Keratinocyte (primary cell): ENCODE results near the gene TOM1L2. TPM values are rescaled to one million over a fixed set of nuclear protein-coding genes. Genes with fewer than 3 reads are reported as not detected.

Experiments used
- DNase-seq: peaks from one replicate; pipeline ENCODE4 v3.0.0-alpha.2; 2011; ENCODE audit warnings: low read depth, missing footprints, low spot score
- FAIRE-seq: peaks from 2 replicates; lab custom pipeline; 2011; peaks lifted over from hg19 to GRCh38; lab: Jason Lieb, UNC
- H2AFZ ChIP-seq: 2 replicates; pipeline ENCODE4 v1.6.0; 2012; ENCODE audit warnings: low read length, control low read depth, inconsistent platforms; ENCODE audit not compliant: control insufficient read depth
- H3K27ac ChIP-seq: 2 replicates; pipeline ENCODE4 v1.5.1; 2011; ENCODE audit warnings: low read length; ENCODE audit not compliant: control insufficient read depth, insufficient read depth
- H3K27me3 ChIP-seq: 3 replicates; pipeline ENCODE4 v1.6.0; 2011; ENCODE audit warnings: low read length; ENCODE audit not compliant: control insufficient read depth, insufficient read depth; ENCODE audit errors: extremely low read depth
- H3K36me3 ChIP-seq, 2 experiments: 2 replicates in 1 of 2; 3 replicates in 1 of 2; pipeline ENCODE4 v1.5.1; 2011; ENCODE audit warnings: low read length in 2 of 2, mild to moderate bottlenecking in 1 of 2; ENCODE audit not compliant: control insufficient read depth in 2 of 2, insufficient read depth in 2 of 2; ENCODE audit errors: extremely low read depth in 1 of 2
- H3K4me1 ChIP-seq: 3 replicates; pipeline ENCODE4 v1.5.1; 2011; ENCODE audit warnings: low read length; ENCODE audit not compliant: control insufficient read depth, insufficient read depth; ENCODE audit errors: extremely low read depth
- H3K4me2 ChIP-seq: 3 replicates; pipeline ENCODE4 v1.6.0; 2011; ENCODE audit warnings: low read depth, low read length; ENCODE audit not compliant: control insufficient read depth, insufficient read depth; ENCODE audit errors: extremely low read depth
- H3K4me3 ChIP-seq, 3 experiments: fragments of 200-600 bp in 1 of 3; sonication (generic) in 1 of 3; 2 replicates in 2 of 3; 3 replicates in 1 of 3; pipeline ENCODE4 v1.5.1; 2011 to 2016; ENCODE audit warnings: low read length in 3 of 3, mild to moderate bottlenecking in 3 of 3, control low read depth in 2 of 3, inconsistent platforms in 1 of 3, low read depth in 1 of 3, mixed read lengths in 1 of 3, mixed run types in 1 of 3, moderate library complexity in 1 of 3; ENCODE audit not compliant: control insufficient read depth in 2 of 3, insufficient read depth in 2 of 3; ENCODE audit errors: extremely low read depth in 1 of 3
- H3K79me2 ChIP-seq: 2 replicates; pipeline ENCODE4 v1.6.0; 2012; ENCODE audit warnings: low read length; ENCODE audit not compliant: control insufficient read depth, insufficient read depth
- H3K9ac ChIP-seq: 3 replicates; pipeline ENCODE4 v1.6.0; 2011; ENCODE audit warnings: low read length; ENCODE audit not compliant: control insufficient read depth, insufficient read depth; ENCODE audit errors: extremely low read depth
- H3K9me1 ChIP-seq: 3 replicates; pipeline ENCODE4 v1.6.0; 2011; ENCODE audit warnings: low read length; ENCODE audit not compliant: control insufficient read depth, insufficient read depth; ENCODE audit errors: extremely low read depth
- H3K9me3 ChIP-seq: 2 replicates; pipeline ENCODE4 v1.5.1; 2012; ENCODE audit warnings: low read depth, low read length; ENCODE audit not compliant: control insufficient read depth
- H4K20me1 ChIP-seq: 3 replicates; pipeline ENCODE4 v1.6.0; 2011; ENCODE audit warnings: low read length; ENCODE audit not compliant: control insufficient read depth, insufficient read depth; ENCODE audit errors: extremely low read depth
- CTCF ChIP-seq, 3 experiments: IDR thresholded peaks in 1 of 3; conservative IDR thresholded peaks in 1 of 3; optimal IDR thresholded peaks in 1 of 3; 2 replicates in 2 of 3; 3 replicates in 1 of 3; pipeline versions ENCODE3 to v1.5.1; 2011; ENCODE audit warnings: low read length in 3 of 3, mild to moderate bottlenecking in 3 of 3, moderate library complexity in 2 of 3, control low read depth in 1 of 3, inconsistent platforms in 1 of 3; ENCODE audit not compliant: insufficient read depth in 2 of 3; ENCODE audit errors: extremely low read depth in 1 of 3
- EZH2 ChIP-seq: IDR thresholded peaks from one replicate; pipeline ENCODE4 v1.6.1; 2012; ENCODE audit warnings: inconsistent platforms, mild to moderate bottlenecking, low read length, moderate library complexity
- dilution Hi-C: fragments of 300-500 bp; cut with MboI; formaldehyde crosslinking; loops from one replicate; pipeline ENCODE4 v1.7.0; 2020; ENCODE audit warnings: low sequenced_read_pairs; ENCODE audit not compliant: extremely low pct_ligation_motif_present
- polyA plus RNA-seq, 5 experiments: library from polyadenylated mRNA; depleted of rRNA in 3 of 5; stranded (reverse) in 3 of 5; stranded (forward) in 1 of 5; unstranded in 1 of 5; fragments of >200 nt; gene quantifications; 1 replicate in 1 of 5; 2 replicates in 3 of 5; 3 replicates in 1 of 5; pipeline versions ENCODE4 v1.2.1 to v1.2.3, GENCODE V29; 2011 to 2012; ENCODE audit warnings: missing spikeins in 2 of 5, low read depth in 1 of 5, low replicate concordance in 1 of 5

TOM1L2 gene
- polyA plus RNA-seq, 1 donor (not counting 4 experiments of a cell fraction or from before 2014, with no cell fraction given) = 36.3 TPM

DNA sequence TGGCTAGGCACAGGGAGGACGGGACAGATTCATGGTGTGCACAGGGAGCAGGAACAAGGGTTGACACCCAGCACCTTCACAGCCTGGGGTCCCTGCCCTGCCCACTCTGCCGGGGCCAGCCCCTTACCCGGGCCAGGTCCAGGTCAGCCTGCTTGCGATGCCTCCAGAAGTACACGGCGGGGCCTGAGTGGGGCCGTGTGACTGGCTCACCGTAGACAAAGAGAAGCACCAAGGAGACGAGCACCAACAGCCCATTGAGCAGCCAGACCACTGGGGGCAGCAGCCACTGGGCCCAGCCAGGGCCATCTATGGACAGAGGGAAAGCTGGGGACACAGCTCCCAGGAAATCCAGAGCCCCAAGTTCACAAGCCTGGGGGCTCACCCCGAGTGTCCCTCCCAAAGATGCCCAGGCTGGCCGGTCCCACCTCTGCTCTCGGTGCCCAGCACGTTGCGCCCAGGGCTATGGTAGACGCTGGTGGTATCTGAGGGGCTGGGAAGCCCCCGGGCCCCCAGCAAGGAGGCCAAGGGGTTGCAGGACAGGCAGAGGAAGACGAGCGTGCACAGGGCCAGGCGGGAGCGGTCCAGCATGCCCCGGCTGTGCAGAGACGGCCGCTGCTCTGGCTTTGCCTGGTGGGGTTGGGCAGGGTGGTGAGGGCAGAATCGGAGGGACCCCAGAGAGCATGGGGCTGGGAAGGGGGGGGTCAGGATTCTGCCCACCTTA is 155.2 kb downstream of the TOM1L2 start:
- H3K4me1 ChIP-seq = peaks cover 23% of the 10 kb centered on the region
- no peak overlapping the region for H3K4me2 ChIP-seq
- H3K9me1 ChIP-seq = no peaks in the 10 kb centered on the region
- no peak overlapping the region for H3K9ac ChIP-seq
- no peak overlapping the region for H3K27ac ChIP-seq
- no peaks in the 10 kb centered on the region for H3K27me3 ChIP-seq
- H3K4me3 ChIP-seq = no peak overlapping the region
- dilution Hi-C loops = no loop called here
- no peak overlapping the region for H2AFZ ChIP-seq
- DNase-seq (no peak), FAIRE-seq (no peak)
- H3K79me2 ChIP-seq = peaks cover 27% of the 10 kb centered on the region
- no peaks in the 10 kb centered on the region for H3K9me3 ChIP-seq
- peaks cover 52 to 57% of the 10 kb centered on the region in 2 experiments for H3K36me3 ChIP-seq
- TF ChIP-seq EZH2 (no peak), CTCF (optimal IDR thresholded peaks at IDR 0.05 in 1 of 3, IDR thresholded peaks at IDR 0.05 in 1 of 3, conservative IDR thresholded peaks at IDR 0.05 in 1 of 3; ENCODE audit: extremely low read depth in 1 of 3, insufficient read depth in 2 of 3, low read length in 3 of 3) (no peak)
- H4K20me1 ChIP-seq = peaks cover 31% of the 10 kb centered on the region

DNA sequence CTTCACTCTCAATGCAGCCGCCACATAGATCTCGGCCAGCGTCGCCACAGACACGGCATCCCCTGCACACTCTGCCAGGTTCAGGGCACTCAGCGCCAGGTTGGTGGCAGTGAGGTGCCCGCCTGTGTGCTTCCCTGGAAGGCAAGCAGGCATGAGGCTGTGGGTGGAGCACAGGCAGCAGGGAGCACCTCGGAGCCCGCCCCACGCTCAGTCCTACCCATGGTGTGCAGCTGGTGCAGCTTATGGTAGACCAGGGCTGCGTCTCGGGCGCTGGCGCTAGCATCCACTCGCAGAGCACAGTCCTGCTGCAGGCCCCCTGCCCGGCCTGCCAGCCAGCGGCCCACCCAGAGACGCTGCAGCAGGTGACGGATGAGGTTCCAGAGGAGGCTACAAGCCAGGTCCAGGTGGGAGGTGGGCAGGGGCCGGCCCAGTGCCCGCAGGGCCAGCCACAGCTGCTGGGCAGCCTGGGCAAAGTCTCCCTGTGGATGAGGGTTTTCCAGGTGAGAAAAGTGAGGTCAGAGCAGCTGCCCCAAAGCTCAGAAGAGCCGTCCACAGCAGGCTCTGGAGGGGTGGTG is 155.9 kb downstream of the TOM1L2 start:
- Histone ChIP-seq H3K9ac (no peak overlapping the region), H3K4me2 (no peak overlapping the region), H3K27ac (no peak overlapping the region), H3K36me3 (peaks cover 54 to 58% of the 10 kb centered on the region in 2 experiments), H2AFZ (no peak overlapping the region), H3K4me1 (peaks cover 19% of the 10 kb centered on the region), H3K27me3 (no peaks in the 10 kb centered on the region), H3K9me3 (no peaks in the 10 kb centered on the region), H4K20me1 (peaks cover 28% of the 10 kb centered on the region), H3K79me2 (peaks cover 20% of the 10 kb centered on the region), H3K4me3 (no peak overlapping the region), H3K9me1 (no peaks in the 10 kb centered on the region)
- TF ChIP-seq CTCF (optimal IDR thresholded peaks at IDR 0.05 in 1 of 3, IDR thresholded peaks at IDR 0.05 in 1 of 3, conservative IDR thresholded peaks at IDR 0.05 in 1 of 3; ENCODE audit: extremely low read depth in 1 of 3, insufficient read depth in 2 of 3, low read length in 3 of 3) (no peak), EZH2 (no peak)
- DNase-seq (no peak), FAIRE-seq (no peak)
- dilution Hi-C loops = no loop called here
